HL-60 (cell line): ENCODE data around the gene POLRMT.
A peak's percentile ranks its signal among the peaks of the same experiment; 100 is the strongest.

ENCODE experiments used
- DNase-seq, 2 experiments: peaks; one replicate each; pipeline ENCODE4 v3.0.0-alpha.2; 2010 to 2020; ENCODE audit warnings: low read depth in 1 of 2, low spot score in 1 of 2
- H3K27ac ChIP-seq: fragments of 250-450 bp; sonication (Bioruptor Pico); replicated peaks from 2 replicates; pipeline ENCODE4 v1.5.1; 2020; ENCODE audit warnings: mild to moderate bottlenecking, moderate library complexity
- H3K27me3 ChIP-seq: fragments of 250-450 bp; sonication (Bioruptor Pico); 2 replicates; pipeline ENCODE4 v1.5.1; 2021; ENCODE audit warnings: mild to moderate bottlenecking, moderate library complexity; ENCODE audit not compliant: insufficient read depth, poor library complexity, severe bottlenecking
- H3K4me3 ChIP-seq: replicated peaks from 2 replicates; pipeline ENCODE4 v1.5.1; 2011; ENCODE audit warnings: mild to moderate bottlenecking, control low read depth, low read length; ENCODE audit not compliant: insufficient read depth
- GABPA ChIP-seq: IDR thresholded peaks from 2 replicates; pipeline ENCODE4 v1.6.1; 2012; ENCODE audit warnings: low read depth
- POLR2AphosphoS5 ChIP-seq: IDR thresholded peaks from 2 replicates; pipeline ENCODE4 v1.6.1; 2012; ENCODE audit warnings: low read depth
- SPI1 ChIP-seq: IDR thresholded peaks from 2 replicates; pipeline ENCODE4 v1.6.1; 2012; ENCODE audit warnings: low read depth, mild to moderate bottlenecking, borderline replicate concordance
- TF ChIP-seq, protein P1 (sequence below): IDR thresholded peaks from 2 replicates; pipeline ENCODE4 v1.6.1; 2012; ENCODE audit warnings: low read depth; ENCODE audit not compliant: insufficient replicate concordance
- TF ChIP-seq, protein P2 (sequence below): IDR thresholded peaks from one replicate; pipeline ENCODE4 v1.5.1; 2011; ENCODE audit warnings: low read length, control low read depth, inconsistent platforms; ENCODE audit not compliant: insufficient read depth

POLRMT gene

GRCh38 chr19:570937-571565 lies 62.3 kb downstream of the POLRMT start:
- Histone ChIP-seq H3K4me3 (peak overlapping the region; percentile 52), H3K27ac (peak overlapping the region; percentile 98), H3K27me3 (no peaks in the 10 kb centered on the region)
- DNase-seq: peak; percentile 84 to 87
- TF ChIP-seq, protein P1, sequence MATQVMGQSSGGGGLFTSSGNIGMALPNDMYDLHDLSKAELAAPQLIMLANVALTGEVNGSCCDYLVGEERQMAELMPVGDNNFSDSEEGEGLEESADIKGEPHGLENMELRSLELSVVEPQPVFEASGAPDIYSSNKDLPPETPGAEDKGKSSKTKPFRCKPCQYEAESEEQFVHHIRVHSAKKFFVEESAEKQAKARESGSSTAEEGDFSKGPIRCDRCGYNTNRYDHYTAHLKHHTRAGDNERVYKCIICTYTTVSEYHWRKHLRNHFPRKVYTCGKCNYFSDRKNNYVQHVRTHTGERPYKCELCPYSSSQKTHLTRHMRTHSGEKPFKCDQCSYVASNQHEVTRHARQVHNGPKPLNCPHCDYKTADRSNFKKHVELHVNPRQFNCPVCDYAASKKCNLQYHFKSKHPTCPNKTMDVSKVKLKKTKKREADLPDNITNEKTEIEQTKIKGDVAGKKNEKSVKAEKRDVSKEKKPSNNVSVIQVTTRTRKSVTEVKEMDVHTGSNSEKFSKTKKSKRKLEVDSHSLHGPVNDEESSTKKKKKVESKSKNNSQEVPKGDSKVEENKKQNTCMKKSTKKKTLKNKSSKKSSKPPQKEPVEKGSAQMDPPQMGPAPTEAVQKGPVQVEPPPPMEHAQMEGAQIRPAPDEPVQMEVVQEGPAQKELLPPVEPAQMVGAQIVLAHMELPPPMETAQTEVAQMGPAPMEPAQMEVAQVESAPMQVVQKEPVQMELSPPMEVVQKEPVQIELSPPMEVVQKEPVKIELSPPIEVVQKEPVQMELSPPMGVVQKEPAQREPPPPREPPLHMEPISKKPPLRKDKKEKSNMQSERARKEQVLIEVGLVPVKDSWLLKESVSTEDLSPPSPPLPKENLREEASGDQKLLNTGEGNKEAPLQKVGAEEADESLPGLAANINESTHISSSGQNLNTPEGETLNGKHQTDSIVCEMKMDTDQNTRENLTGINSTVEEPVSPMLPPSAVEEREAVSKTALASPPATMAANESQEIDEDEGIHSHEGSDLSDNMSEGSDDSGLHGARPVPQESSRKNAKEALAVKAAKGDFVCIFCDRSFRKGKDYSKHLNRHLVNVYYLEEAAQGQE: no peak
- TF ChIP-seq, protein P2, sequence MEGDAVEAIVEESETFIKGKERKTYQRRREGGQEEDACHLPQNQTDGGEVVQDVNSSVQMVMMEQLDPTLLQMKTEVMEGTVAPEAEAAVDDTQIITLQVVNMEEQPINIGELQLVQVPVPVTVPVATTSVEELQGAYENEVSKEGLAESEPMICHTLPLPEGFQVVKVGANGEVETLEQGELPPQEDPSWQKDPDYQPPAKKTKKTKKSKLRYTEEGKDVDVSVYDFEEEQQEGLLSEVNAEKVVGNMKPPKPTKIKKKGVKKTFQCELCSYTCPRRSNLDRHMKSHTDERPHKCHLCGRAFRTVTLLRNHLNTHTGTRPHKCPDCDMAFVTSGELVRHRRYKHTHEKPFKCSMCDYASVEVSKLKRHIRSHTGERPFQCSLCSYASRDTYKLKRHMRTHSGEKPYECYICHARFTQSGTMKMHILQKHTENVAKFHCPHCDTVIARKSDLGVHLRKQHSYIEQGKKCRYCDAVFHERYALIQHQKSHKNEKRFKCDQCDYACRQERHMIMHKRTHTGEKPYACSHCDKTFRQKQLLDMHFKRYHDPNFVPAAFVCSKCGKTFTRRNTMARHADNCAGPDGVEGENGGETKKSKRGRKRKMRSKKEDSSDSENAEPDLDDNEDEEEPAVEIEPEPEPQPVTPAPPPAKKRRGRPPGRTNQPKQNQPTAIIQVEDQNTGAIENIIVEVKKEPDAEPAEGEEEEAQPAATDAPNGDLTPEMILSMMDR: no peak
- TF ChIP-seq GABPA (no peak), SPI1 (peak; percentile 72; the same call in 1 of the 2 replicates), POLR2AphosphoS5 (peak; percentile 83)

DNA sequence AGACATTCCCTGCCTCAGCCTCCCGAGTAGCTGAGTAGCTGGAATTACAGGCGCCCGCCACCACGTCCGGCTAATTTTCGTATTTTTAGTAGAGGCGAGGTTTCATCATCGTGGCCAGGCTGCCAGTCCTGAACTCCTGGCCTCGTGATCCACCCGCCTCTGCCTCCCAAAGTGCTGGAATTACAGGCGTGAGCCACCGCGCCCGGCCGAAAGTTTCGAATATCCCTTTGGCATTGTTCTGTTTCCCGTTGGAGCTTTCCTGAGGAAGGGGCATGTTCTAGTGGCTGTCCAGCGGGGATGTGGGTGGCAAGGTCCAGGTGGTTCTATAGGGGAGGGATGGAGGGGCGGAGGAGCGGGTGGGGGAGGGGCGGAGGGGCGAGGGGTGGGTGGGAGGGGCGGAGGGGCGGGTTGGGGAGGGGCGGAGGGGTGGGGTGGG lies 63.1 kb downstream of the POLRMT start:
- H3K27me3 ChIP-seq: no peaks in the 10 kb centered on the region
- H3K27ac ChIP-seq: peak overlapping the region; percentile 70
- no peak for DNase-seq
- H3K4me3 ChIP-seq: no peak overlapping the region
- no peak for TF ChIP-seq SPI1

DNA sequence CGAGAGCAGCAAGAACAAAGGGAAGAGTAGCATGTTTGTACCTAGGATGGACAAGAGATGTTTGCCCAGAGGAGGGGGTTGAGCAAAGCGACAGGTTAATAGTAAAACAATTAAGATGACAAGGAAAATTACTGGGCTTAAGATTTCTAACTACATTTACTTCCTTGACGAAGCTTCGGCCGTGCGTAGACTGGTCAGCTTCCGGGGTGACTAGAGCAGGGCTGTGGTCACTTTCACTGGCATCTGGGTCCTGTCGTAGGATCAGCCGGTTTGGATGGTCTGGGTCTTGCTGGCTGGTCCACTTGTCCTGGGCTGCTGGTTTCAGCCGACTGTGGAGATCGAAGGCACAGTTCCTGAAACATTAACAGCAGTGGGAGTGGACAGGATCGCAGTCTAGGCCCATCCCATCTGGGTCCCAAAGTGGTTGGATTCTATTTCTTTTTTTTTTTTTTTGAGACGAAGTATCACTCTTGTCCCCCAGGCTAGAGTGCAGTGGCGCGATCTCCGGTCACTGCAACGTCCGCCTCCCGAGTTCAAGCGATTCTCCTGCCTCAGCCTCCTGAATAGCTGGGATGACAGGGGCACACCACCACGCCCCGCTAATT lies 65.9 kb downstream of the POLRMT start:
- Histone ChIP-seq H3K27me3 (no peaks in the 10 kb centered on the region), H3K4me3 (peak overlapping the region; percentile 5), H3K27ac (peak overlapping the region; percentile 76)
- TF ChIP-seq, protein P1: no peak
- TF ChIP-seq POLR2AphosphoS5: 0 out of 2 replicates have a peak, but pooled peaks have one; percentile 0
- no peak for DNase-seq
